Breast epithelium (tissue), 3 donors: Measurements from ENCODE around the gene SAMD15.

ENCODE experiments used
- CTCF ChIP-seq, 3 donors: fragments of 450-650 bp; IDR thresholded peaks; one replicate each; pipeline ENCODE4 v1.5.1; 2016 to 2017; ENCODE audit warnings: antibody characterized with exemption in 3 of 3, mild to moderate bottlenecking in 3 of 3, moderate library complexity in 3 of 3
- POLR2AphosphoS5 ChIP-seq, 3 donors: sonication (generic); formaldehyde crosslinking; IDR thresholded peaks; one replicate each; pipeline ENCODE4 v1.6.1; 2017; ENCODE audit warnings: antibody characterized with exemption in 3 of 3

GRCh38 chr14:77353469-77354141, 23.6 kb upstream of the SAMD15 start:
- TF ChIP-seq CTCF (IDR thresholded peaks at IDR 0.05) = no peak
- no peak for TF ChIP-seq POLR2AphosphoS5 (IDR thresholded peaks at IDR 0.05)
